PC-9 (cell line): ENCODE measurements around the gene PRKD3.

Experiments
- CTCF ChIP-seq: fragments of 200-600 bp; sonication (generic); conservative IDR thresholded peaks from 2 replicates; pipeline ENCODE4 v1.6.1; 2017; ENCODE audit warnings: mixed run types, antibody characterized with exemption, mild to moderate bottlenecking, moderate library complexity
- EZH2 ChIP-seq: fragments of 200-600 bp; sonication (generic); IDR thresholded peaks from 2 replicates; pipeline ENCODE4 v1.8.0; 2017; ENCODE audit warnings: antibody characterized with exemption, low read depth

GRCh38 chr2:37321029-37321682, 3.5 kb downstream of the PRKD3 start:
- no peak for TF ChIP-seq CTCF
- TF ChIP-seq EZH2 = no peak
